A673 (cell line): ENCODE measurements around the gene BGN.

Experiments used
- EZH2 ChIP-seq: fragments of 200-600 bp; sonication (generic); IDR thresholded peaks from 2 replicates; pipeline ENCODE4 v1.6.1; 2017; ENCODE audit warnings: borderline replicate concordance, low read depth, mild to moderate bottlenecking, mixed read lengths, antibody characterized with exemption, low read length; ENCODE audit not compliant: poor library complexity, severe bottlenecking
- TF ChIP-seq, protein P1 (sequence below): fragments of 300-800, 200-600 bp; sonication (generic); conservative IDR thresholded peaks from 2 replicates; pipeline ENCODE4 v1.5.1; 2017; ENCODE audit warnings: low read depth, mild to moderate bottlenecking, antibody characterized with exemption, low read length, moderate library complexity, mixed read lengths

GRCh38 chrX:153463031-153463430 lies 31.7 kb upstream of the BGN start:
- TF ChIP-seq, protein P1, sequence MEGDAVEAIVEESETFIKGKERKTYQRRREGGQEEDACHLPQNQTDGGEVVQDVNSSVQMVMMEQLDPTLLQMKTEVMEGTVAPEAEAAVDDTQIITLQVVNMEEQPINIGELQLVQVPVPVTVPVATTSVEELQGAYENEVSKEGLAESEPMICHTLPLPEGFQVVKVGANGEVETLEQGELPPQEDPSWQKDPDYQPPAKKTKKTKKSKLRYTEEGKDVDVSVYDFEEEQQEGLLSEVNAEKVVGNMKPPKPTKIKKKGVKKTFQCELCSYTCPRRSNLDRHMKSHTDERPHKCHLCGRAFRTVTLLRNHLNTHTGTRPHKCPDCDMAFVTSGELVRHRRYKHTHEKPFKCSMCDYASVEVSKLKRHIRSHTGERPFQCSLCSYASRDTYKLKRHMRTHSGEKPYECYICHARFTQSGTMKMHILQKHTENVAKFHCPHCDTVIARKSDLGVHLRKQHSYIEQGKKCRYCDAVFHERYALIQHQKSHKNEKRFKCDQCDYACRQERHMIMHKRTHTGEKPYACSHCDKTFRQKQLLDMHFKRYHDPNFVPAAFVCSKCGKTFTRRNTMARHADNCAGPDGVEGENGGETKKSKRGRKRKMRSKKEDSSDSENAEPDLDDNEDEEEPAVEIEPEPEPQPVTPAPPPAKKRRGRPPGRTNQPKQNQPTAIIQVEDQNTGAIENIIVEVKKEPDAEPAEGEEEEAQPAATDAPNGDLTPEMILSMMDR: no peak
- TF ChIP-seq EZH2: no peak
